ENCODE data around the gene ANXA3.

Gene ANXA3

DNA sequence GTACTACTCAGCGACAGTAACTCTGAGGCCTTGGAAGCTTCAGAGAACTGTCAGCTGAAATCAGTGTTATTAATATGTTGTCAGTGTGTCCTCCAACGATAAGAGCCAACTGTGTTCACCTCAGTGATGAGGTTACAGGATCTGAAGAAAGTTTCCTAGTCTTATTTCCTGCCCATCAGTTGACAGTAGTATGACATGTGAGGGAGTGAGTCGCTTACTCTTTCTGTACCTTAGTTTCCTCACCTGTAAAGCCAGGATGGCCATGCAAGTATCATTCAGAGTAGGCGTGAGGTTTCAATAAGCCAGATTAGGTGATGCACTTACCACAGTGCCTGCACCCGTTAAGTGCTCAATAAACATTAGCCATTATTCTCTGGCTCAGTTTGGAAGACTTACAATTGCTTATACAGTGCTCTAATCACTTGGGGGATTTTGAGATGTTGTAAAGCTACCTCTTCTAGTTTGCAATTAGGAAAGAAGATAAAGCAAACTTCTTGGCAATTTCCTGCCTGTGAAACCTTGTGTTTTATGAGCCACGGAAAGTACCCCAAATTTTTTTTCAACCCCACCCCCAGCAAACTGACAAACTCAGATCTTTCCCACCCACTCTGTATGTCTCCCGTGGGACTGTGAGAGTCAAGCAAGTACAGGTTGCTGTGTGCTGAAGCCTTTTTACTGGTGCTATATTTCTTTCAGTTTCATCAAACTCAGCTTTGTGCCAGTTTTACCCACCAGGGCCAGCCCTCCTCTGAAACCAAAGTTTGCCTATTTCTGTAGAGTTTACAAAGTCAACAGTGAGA lies 62.2 kb downstream of the ANXA3 start:
- DNase-seq, result no peak

DNA sequence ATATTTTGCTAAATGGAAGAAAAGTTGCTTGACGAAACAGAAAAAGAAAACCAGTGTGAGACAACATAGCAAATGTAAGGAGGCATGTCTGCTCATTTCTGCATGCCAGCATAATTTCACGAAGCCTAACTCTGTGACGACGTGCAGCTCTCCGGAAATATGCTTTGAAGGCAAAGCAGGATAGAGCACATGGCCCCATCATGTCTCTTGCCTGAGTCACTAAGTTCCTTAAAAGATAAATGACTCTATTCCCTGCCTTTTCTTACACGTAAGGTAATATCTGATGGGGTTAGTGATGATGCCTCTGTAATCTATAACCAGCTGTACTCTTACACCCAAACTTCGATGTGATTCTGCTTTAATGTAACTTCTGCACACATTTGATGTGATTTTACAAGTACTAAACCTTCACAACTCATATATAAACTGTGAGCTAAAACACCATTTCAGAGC lies 64.5 kb downstream of the ANXA3 start:
- DNase-seq, result no peak

- no peak for DNase-seq
Measured at GRCh38 chr4:78618436-78618835, 66.9 kb downstream of the ANXA3 start.

GRCh38 chr4:78621395-78621794 lies 69.8 kb downstream of the ANXA3 start:
- DNase-seq, result no peak

DNA sequence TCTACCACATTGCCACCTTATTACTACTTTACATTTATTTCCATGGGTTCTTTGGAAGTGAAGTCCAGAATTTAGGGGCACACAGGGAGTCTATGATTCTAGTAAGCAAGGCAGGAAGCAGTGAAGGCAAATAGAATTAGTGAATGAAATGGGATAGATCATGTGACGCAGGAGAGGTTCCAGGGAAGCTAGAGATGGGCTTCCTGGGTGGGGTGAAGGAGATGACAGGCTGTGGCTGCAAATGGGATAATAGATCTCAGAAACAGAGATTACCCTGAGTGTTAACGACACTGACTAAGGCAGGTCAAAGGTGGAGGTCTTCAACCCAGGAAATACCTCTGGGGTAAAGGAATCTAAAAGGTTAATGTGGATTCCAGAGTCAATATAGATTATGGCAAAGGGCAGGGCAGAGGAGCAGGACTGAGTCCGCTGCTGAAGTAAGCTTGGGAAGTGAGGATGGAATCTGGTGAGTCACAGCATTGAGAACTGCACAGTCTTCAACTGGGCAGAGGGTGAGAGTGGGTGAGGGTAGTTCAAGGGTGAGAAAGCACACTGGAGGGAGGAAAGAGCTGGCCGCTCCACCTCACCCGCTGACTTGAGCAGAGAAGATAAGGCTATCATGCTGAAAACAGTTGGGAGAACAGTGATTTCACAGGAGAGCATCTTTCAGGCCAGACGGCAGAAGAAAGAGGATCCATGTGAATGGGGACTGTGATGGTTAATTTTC lies 70.8 kb downstream of the ANXA3 start:
- DNase-seq, result no peak

GRCh38 chr4:78624048-78624447 lies 72.5 kb downstream of the ANXA3 start:
- no peak for DNase-seq

DNA sequence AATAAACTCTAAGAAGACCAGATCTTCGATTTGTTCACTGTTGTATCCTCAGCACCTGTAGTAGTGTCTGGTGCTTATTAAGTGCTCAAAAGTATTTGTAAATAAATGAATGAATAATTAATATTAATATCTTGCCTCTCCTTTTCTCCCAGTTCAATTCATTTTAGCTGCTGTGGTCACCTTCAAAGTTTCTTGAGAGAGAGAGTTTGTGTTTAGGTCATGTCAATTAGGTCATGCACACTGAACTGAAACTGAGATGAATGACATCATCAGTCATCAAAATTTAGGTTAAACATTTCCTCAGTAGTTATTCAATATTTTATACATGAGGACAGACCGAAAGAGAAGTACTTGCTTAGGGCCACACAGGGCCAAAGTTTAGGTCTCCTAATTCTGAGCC lies 73.5 kb downstream of the ANXA3 start:
- no peak for DNase-seq

DNA sequence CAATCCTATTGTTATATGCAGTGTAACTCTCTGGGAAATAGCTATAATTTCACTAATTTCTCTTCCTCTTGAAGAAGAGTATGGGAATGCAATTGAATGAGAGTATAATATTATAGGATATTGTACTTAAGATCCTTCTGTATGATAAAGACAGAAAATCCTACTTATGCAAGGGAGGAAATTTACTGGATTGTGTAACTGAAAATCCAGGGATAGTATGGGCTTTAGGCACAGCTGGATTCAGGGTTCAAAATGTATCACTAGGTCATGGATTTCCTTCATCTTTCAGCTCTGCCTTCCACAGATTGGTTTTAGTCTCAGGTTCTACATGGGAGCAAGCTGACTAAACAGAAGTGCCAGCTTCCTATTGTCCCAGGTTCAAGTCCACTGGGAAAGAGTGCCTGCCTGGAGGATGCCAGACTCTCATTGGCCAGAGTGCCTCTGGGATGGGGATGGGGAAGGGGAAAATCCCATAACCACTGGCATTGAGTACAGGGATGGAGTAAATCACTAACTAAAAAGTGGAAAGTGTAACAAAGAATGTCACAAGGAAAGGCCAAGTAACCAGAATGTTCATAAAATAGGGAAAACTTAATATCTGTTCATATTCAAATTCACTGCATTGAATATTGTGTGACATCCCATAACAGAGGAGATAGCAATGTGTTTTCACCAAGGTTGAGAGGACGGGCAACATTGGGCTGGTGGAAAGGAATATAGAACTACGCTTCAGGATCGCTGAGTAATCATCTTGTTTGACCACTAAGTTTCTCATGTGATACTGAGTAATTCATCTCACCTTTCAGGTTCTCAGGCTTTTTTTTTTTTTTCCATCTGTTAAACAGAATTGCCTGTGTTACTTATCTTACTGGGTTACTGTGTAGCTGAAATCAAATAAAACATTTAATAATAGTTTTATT lies 75.7 kb downstream of the ANXA3 start:
- DNase-seq, result no peak

DNA sequence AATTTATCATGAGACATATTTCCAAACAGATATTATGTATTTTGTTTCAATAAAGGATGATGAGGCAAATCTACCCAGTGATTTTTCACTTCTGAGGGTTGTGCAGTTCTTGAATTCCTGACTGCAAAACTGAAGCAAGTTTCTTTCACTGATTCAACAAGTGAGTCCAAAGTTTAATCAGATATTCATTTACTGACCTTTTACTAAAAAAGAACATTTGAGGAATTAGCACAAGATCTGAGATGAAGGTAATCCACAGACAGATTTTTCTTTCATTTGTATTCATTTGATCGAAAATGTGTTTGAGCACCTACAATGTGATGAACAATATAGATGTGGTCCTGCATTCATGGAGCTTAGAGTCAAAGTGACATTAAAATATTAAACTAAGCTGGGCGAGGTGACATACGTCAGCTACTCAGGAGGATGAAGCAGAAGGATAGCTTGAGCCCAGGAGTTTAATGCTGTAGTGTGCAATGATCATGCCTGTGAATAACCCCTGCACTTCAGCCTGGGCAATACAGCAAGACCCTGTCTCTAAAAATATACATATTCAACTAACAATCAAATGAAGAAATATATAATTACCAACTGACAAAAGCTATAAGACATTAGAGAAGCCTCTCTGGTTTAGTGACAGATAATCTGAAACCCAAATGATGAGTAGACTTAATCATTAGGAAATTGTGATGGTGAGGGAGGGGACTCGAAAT lies 76.6 kb downstream of the ANXA3 start:
- DNase-seq, result no peak

DNA sequence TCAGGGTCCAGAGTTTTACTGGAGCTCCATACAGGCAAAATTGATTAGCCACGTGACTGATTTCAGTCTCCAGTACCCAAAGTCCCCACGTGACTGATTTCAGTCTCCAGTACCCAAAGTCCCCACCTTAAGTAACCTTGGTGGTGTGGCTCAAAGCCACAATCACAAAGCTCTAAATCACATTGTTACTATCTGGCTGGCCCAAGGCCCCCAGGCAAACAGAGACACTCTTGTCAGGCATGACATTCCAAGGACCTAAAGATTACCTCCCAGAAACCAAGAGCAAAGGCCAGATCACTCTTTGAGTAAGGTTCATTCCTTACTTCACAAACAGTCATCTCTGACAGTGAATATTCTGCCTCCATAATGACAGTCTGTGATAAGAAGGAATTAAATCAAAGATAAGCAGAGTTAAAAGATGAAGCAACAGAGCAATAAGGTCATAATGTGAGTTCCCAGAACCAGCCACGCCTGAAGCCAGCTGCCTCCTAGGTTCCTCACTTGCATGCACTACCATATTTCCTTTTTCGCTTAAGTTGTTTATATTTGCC lies 78.5 kb downstream of the ANXA3 start:
- DNase-seq, result no peak

GRCh38 chr4:78630615-78631014 lies 79.0 kb downstream of the ANXA3 start:
- DNase-seq, result no peak

DNA sequence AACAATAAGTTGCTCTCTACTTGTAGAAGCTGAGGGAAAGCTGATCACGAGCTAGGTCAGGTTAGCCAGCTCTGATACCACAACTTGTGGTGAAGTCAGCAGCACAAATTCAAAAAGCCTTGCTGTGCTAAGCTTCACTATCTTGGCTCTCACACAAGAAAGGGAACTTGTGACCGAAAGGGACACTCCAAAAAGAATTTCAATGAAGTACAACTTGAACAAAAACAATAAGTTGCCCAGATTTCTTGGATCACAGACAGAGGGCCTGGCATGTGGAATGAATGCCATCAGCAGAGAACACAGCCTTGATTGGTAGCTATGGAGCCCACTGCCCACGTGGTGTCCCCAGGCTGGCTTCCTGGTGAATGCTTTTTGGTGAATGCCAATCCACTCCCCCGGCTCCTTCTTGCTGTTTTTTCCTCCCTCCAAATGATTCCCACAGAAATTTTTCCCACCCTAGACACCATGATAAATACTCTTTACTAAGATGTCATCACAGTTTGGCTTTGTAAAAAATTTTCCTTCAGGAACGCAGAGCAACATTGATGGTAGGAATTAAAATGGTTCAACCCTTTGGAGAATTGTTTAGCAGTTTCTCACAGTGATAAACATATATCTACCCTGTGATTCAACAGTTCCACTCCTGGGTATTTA lies 82.6 kb downstream of the ANXA3 start:
- no peak for DNase-seq

DNA sequence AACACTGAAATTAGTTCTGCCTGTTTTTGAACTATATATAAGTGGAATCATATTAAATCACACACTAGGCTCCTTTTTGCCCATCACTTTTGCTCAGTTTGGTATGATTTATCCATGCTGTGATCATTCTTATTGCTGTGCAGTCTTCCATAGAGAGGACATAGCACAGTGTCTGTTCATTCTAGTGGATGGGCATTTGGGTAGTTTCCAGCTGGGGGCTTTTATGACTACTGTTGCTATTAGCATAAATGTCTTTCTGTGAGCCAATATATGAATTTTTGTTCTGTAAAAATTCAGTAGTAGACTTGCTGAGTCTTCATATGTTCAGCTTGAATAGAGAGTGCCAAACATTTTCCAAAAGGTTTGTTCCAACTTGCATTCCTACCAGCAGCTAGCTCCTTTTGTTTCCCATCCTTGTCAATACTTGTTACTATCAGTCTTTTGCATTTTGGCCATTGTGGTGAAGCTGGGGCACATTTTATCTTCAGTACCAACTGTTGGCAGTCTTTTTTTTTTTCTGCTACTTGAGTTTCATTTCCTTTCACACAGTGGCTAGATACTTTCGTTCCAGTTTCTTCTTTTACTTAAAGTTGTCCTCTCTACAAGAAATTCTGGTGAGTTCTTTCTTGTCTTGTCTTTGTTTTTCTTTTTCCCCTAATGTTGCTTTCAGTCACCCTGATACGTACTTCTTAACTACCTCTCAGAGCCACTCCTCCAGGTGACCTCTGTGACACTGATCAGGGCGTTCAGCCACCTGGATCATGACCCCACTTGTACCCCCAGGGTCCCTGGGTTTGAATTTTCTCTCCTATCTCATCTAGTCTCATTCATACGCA lies 87.0 kb downstream of the ANXA3 start:
- no peak for DNase-seq

DNA sequence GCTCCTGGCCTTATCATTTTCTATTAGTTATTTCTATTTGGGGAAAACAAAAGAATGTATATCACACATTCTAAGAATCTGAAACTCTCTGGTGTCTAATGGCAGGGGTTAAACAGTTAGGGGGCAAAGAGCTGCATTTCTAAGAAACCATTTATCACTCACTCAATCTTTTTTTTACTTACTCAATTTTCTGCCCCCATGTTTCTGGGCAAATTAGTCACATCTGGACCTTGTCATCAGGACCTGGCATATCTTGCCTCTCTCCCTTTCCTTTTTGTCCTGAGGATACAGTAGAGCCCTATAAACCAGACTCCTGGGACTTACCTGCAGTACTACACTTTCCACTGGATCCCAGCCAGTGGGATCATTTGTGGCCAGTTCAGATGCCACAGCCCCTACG lies 89.1 kb downstream of the ANXA3 start:
- DNase-seq, result no peak

DNA sequence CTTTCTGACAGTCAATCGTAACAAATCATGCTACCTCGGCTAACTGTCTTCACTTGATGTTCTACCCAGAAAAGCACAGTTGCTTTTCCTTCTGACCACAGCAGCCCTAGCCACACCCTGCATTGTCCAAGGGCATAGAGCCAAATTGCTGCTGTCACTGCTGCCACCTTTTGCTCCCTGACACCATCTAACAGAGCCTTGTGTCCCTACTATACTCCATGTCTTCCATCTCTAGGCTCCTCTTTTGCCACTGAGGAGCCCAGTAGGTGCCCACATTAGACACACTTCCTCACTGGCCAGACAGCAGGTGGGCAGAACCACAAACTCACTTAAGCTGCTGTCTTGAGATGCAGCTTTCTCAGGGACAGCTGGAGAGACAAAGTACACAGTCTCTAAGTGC lies 91.4 kb downstream of the ANXA3 start:
- DNase-seq, result no peak

GRCh38 chr4:78644063-78644691 lies 92.6 kb downstream of the ANXA3 start:
- no peak for DNase-seq

DNA sequence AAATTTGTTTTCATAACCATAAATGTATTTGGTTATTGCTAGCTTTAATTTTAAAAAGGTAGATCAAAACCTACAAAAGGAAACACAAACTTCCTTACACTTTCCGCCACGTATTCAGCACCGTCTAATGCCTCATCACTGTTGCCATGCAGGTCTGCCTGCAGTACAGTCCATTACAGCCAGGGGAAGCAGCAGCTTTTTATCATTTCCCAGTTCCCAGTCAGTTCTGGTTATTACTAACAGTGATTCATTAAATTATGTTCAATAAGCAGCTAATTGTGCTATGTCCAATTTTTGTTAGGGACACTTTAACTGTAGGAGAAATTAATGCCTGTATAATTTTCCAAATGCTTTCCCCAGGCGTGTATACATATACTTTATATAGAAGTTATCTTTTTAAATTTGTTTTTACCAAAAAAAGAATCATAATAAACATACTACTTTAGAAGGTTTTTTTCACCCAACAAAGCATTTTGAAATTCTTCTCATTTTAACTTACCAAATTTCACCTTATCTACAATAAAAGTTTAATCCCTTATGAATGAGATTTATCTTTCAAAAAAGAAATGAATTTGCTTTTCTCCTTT lies 93.3 kb downstream of the ANXA3 start:
- no peak for DNase-seq

- DNase-seq, result no peak
Measured at GRCh38 chr4:78645853-78646757, 94.5 kb downstream of the ANXA3 start.

GRCh38 chr4:78647272-78647671 lies 95.7 kb downstream of the ANXA3 start:
- no peak for DNase-seq

Data from cortex of kidney (tissue), 1 donor.